Measurements from ENCODE around the gene HK1.

Gene HK1

GRCh38 chr10:69377933-69378332 is 99.6 kb downstream of the HK1 start:
- DNase-seq (ENCODE audit: low read depth), result no peak
- TF ChIP-seq CTCF (IDR thresholded peaks at IDR 0.05; ENCODE audit: control insufficient read depth, extremely low read depth, insufficient read depth), result no peak
- H3K4me3 ChIP-seq (ENCODE audit: low read depth, low read length), result no peak overlapping the region

GRCh38 chr10:69379800-69380199 is 101.5 kb downstream of the HK1 start:
- H3K4me3 ChIP-seq (ENCODE audit: low read depth, low read length), result no peak overlapping the region
- no peak for TF ChIP-seq CTCF (IDR thresholded peaks at IDR 0.05; ENCODE audit: control insufficient read depth, extremely low read depth, insufficient read depth)
- DNase-seq (ENCODE audit: low read depth), result no peak

GRCh38 chr10:69382382-69383117 is 104.3 kb downstream of the HK1 start:
- no peak for DNase-seq (ENCODE audit: low read depth)
- no peak for TF ChIP-seq CTCF (IDR thresholded peaks at IDR 0.05; ENCODE audit: control insufficient read depth, extremely low read depth, insufficient read depth)
- no peak overlapping the region for H3K4me3 ChIP-seq (ENCODE audit: low read depth, low read length)

GRCh38 chr10:69383558-69383957 is 105.3 kb downstream of the HK1 start:
- H3K4me3 ChIP-seq (ENCODE audit: low read depth, low read length), result no peak overlapping the region
- TF ChIP-seq CTCF (IDR thresholded peaks at IDR 0.05; ENCODE audit: control insufficient read depth, extremely low read depth, insufficient read depth), result no peak
- no peak for DNase-seq (ENCODE audit: low read depth)

GRCh38 chr10:69384320-69384719 is 106.0 kb downstream of the HK1 start:
- TF ChIP-seq CTCF (IDR thresholded peaks at IDR 0.05; ENCODE audit: control insufficient read depth, extremely low read depth, insufficient read depth), result no peak
- no peak overlapping the region for H3K4me3 ChIP-seq (ENCODE audit: low read depth, low read length)
- no peak for DNase-seq (ENCODE audit: low read depth)

- no peak for TF ChIP-seq CTCF (IDR thresholded peaks at IDR 0.05; ENCODE audit: control insufficient read depth, extremely low read depth, insufficient read depth)
- peak; percentile 88 for DNase-seq (ENCODE audit: low read depth)
Measured at GRCh38 chr10:69385454-69386350, 107.4 kb downstream of the HK1 start.

More at GRCh38 chr10:69385454-69386350, 107.4 kb downstream of the HK1 start:
- H3K4me3 ChIP-seq (ENCODE audit: low read depth, low read length), result peak overlapping the region; percentile 5; the same call in 1 of the 2 replicates
